Loucy (cell line): ENCODE measurements around the gene SNX5.

ENCODE experiments used
- EZH2phosphoT487 ChIP-seq: fragments of 200-600 bp; IDR thresholded peaks from 2 replicates; pipeline ENCODE4 v1.6.1; 2018; ENCODE audit warnings: antibody characterized with exemption, mild to moderate bottlenecking, moderate library complexity, borderline replicate concordance
- TF ChIP-seq, protein P1 (sequence below): fragments of 200-600 bp; sonication (generic); conservative IDR thresholded peaks from 2 replicates; pipeline ENCODE4 v1.5.1; 2014; ENCODE audit warnings: mild to moderate bottlenecking, antibody characterized with exemption, low read length

DNA sequence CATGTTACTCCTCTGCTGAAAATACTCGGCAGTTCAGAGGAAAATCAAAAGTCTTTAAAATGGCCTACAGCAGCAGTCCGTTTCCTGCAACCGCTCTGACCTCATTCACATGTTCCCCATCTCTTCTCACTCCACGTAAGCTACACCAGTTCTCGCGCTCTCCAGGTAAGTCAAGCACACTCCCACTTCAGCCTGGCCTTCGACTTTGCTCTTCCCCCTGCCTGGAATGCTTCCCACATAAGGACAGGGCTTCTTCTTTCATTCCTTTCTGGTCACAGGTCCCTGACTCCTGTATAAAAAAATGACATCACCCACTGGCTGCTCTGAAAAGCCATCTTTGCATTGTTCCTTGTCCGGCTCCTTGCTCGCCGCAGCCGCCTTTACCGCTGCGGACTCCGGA lies 42.9 kb upstream of the SNX5 start:
- TF ChIP-seq, protein P1, sequence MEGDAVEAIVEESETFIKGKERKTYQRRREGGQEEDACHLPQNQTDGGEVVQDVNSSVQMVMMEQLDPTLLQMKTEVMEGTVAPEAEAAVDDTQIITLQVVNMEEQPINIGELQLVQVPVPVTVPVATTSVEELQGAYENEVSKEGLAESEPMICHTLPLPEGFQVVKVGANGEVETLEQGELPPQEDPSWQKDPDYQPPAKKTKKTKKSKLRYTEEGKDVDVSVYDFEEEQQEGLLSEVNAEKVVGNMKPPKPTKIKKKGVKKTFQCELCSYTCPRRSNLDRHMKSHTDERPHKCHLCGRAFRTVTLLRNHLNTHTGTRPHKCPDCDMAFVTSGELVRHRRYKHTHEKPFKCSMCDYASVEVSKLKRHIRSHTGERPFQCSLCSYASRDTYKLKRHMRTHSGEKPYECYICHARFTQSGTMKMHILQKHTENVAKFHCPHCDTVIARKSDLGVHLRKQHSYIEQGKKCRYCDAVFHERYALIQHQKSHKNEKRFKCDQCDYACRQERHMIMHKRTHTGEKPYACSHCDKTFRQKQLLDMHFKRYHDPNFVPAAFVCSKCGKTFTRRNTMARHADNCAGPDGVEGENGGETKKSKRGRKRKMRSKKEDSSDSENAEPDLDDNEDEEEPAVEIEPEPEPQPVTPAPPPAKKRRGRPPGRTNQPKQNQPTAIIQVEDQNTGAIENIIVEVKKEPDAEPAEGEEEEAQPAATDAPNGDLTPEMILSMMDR = no peak
- TF ChIP-seq EZH2phosphoT487 = no peak
